Neuronal stem cell (in vitro differentiated cells): ENCODE data around the gene FHL2.

Experiments used
- DNase-seq: peaks from one replicate; pipeline ENCODE4 v3.0.0-alpha.2; 2013; ENCODE audit warnings: low spot score
- H2AFZ ChIP-seq: one replicate; pipeline ENCODE4 v1.6.1; 2013; ENCODE audit warnings: mild to moderate bottlenecking, low read length, inconsistent platforms
- H2AK5ac ChIP-seq: 2 replicates; pipeline ENCODE4 v1.6.1; 2013; ENCODE audit warnings: low read depth, mild to moderate bottlenecking, inconsistent platforms, low read length, moderate library complexity, mixed read lengths
- H2BK120ac ChIP-seq: 2 replicates; pipeline ENCODE4 v1.6.1; 2013; ENCODE audit warnings: low read depth, mild to moderate bottlenecking, inconsistent platforms, low read length, moderate library complexity, mixed read lengths
- H2BK12ac ChIP-seq: one replicate; pipeline ENCODE4 v1.6.1; 2013; ENCODE audit warnings: low read length, inconsistent platforms
- H2BK15ac ChIP-seq: 2 replicates; pipeline ENCODE4 v1.6.1; 2013; ENCODE audit warnings: mild to moderate bottlenecking, low read length, inconsistent platforms, mixed read lengths
- H2BK5ac ChIP-seq: one replicate; pipeline ENCODE4 v1.6.1; 2013; ENCODE audit warnings: inconsistent platforms, mild to moderate bottlenecking, low read length, moderate library complexity
- H3K14ac ChIP-seq: one replicate; pipeline ENCODE4 v1.6.1; 2013; ENCODE audit warnings: low read length, inconsistent platforms
- H3K18ac ChIP-seq: 2 replicates; pipeline ENCODE4 v1.6.1; 2013; ENCODE audit warnings: low read length, inconsistent platforms
- H3K23ac ChIP-seq: 2 replicates; pipeline ENCODE4 v1.6.1; 2013; ENCODE audit warnings: low read depth, mild to moderate bottlenecking, mixed read lengths, low read length, inconsistent platforms; ENCODE audit not compliant: poor library complexity
- H3K27ac ChIP-seq: replicated peaks from 3 replicates; pipeline ENCODE4 v1.5.1; 2013; ENCODE audit warnings: low read length, inconsistent platforms
- H3K27me3 ChIP-seq, 3 experiments: 2 replicates each; pipeline ENCODE4 v1.6.1; 2013; ENCODE audit warnings: low read length in 3 of 3, mild to moderate bottlenecking in 2 of 3, inconsistent platforms in 1 of 3, low read depth in 1 of 3, mixed read lengths in 1 of 3, moderate library complexity in 1 of 3; ENCODE audit not compliant: control insufficient read depth in 3 of 3, insufficient read depth in 3 of 3
- H3K36me3 ChIP-seq, 2 donors: replicated peaks in 1 of 2; 2 replicates each; pipeline ENCODE4 v1.6.1; 2013; ENCODE audit warnings: low read length in 2 of 2; ENCODE audit not compliant: control insufficient read depth in 2 of 2, insufficient read depth in 2 of 2
- H3K4ac ChIP-seq: 2 replicates; pipeline ENCODE4 v1.6.1; 2013; ENCODE audit warnings: inconsistent platforms, mild to moderate bottlenecking, low read length, moderate library complexity
- H3K4me1 ChIP-seq, 2 donors: 1 replicate in 1 of 2; 2 replicates in 1 of 2; pipeline ENCODE4 v1.6.1; 2013; ENCODE audit warnings: low read length in 2 of 2, low read depth in 1 of 2; ENCODE audit not compliant: control insufficient read depth in 2 of 2, insufficient read depth in 1 of 2
- H3K4me2 ChIP-seq: one replicate; pipeline ENCODE4 v1.6.1; 2013; ENCODE audit warnings: mild to moderate bottlenecking, low read length, inconsistent platforms; ENCODE audit not compliant: insufficient read depth, poor library complexity, severe bottlenecking
- H3K4me3 ChIP-seq, 2 donors: 2 replicates each; pipeline ENCODE4 v1.5.1; 2013; ENCODE audit warnings: low read length in 2 of 2, mild to moderate bottlenecking in 2 of 2, inconsistent platforms in 1 of 2, moderate library complexity in 1 of 2
- H3K79me1 ChIP-seq: one replicate; pipeline ENCODE4 v1.6.1; 2013; ENCODE audit warnings: low read depth, mild to moderate bottlenecking, inconsistent platforms, low read length, moderate library complexity
- H3K9ac ChIP-seq: one replicate; pipeline ENCODE4 v1.6.1; 2013; ENCODE audit warnings: mild to moderate bottlenecking, low read depth, low read length, inconsistent platforms; ENCODE audit not compliant: poor library complexity
- H3K9me3 ChIP-seq, 2 donors: replicated peaks in 1 of 2; 2 replicates each; pipeline versions ENCODE3 to v1.6.1; 2013; ENCODE audit warnings: low read length in 2 of 2, mild to moderate bottlenecking in 2 of 2, inconsistent platforms in 1 of 2, low read depth in 1 of 2, mixed read lengths in 1 of 2, moderate library complexity in 1 of 2; ENCODE audit not compliant: control insufficient read depth in 2 of 2, insufficient read depth in 1 of 2
- H4K8ac ChIP-seq: one replicate; pipeline ENCODE4 v1.6.1; 2013; ENCODE audit warnings: low read depth, mild to moderate bottlenecking, inconsistent platforms, low read length, moderate library complexity
- H4K91ac ChIP-seq: one replicate; pipeline ENCODE4 v1.6.1; 2013; ENCODE audit warnings: low read length, low read depth, mild to moderate bottlenecking, inconsistent platforms; ENCODE audit not compliant: poor library complexity
- WGBS, 2 donors: extraction: QIAGEN DNeasy Blood & Tissue Kit; methylation state at CpG; one replicate each; pipeline ENCODE4 v1.1.7; 2013; ENCODE audit warnings: missing lambda C conversion rate in 2 of 2, mixed read lengths in 1 of 2; ENCODE audit not compliant: insufficient read length in 2 of 2, insufficient replicate concordance in 1 of 2; ENCODE audit errors: extremely low coverage in 2 of 2; 5-methylcytosine and 5-hydroxymethylcytosine counted together

Gene FHL2

GRCh38 chr2:105365206-105365605 is 33.6 kb downstream of the FHL2 start:
- no CpG with 5 or more reads among the region's 3 CpGs for WGBS, 2 donors
- DNase-seq, result no peak
- peaks cover 1% of the 10 kb centered on the region for H3K79me1 ChIP-seq

DNA sequence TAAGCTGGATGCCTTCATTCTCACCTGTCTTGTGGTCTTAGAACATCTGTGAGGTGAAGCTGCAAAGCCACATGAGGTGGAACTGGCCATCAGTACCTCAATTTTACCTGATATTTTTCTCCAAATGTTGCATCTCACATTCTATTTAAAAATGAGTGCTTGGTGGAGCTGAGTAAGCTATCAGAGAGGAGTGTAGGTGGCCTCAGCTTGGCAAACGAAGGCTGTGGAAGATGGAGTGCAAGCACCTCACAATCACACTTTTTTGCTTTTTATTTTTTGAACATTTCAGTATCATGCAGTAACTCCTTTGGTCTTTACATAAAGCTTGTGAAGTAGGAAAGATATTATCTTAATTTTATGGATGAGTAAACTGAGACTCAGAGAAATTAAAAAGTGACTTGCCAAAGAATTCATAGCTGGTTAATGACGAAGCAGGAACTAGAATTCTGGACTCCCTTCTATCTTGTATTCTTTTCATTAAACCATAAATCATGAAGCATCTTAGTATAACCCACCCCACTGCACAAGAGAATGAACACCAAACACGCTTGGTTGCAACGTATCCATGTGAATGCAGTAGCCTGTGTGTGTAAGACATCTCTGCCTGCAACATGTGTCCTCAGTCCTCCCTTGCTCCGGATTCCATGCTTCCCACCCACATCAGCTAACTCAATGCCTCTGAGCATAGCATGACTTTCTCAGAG is 34.3 kb downstream of the FHL2 start:
- no peak overlapping the region for H2BK12ac ChIP-seq
- DNase-seq, result no peak
- no peak overlapping the region for H3K4me3 ChIP-seq
- H2AFZ ChIP-seq, result no peak overlapping the region
- no peak overlapping the region for H3K4ac ChIP-seq
- H3K4me1 ChIP-seq, result no peaks in the 10 kb centered on the region
- WGBS, 2 donors, result no CpG with 5 or more reads among the region's 5 CpGs
- H3K36me3 ChIP-seq, result peaks cover 20 to 86% of the 10 kb centered on the region in 2 donors
- no peak overlapping the region for H3K23ac ChIP-seq
- H3K27me3 ChIP-seq, result no peaks in the 10 kb centered on the region
- no peak overlapping the region for H2AK5ac ChIP-seq
- no peak overlapping the region for H3K4me2 ChIP-seq
- H3K27ac ChIP-seq, result no peak overlapping the region
- no peaks in the 10 kb centered on the region for H3K9me3 ChIP-seq
- no peak overlapping the region for H3K14ac ChIP-seq
- peaks cover 1% of the 10 kb centered on the region for H3K79me1 ChIP-seq
- H3K18ac ChIP-seq, result no peak overlapping the region
- H2BK15ac ChIP-seq, result no peak overlapping the region
- H2BK5ac ChIP-seq, result no peak overlapping the region
- no peak overlapping the region for H4K8ac ChIP-seq
- H4K91ac ChIP-seq, result no peak overlapping the region
- no peak overlapping the region for H3K9ac ChIP-seq
- no peak overlapping the region for H2BK120ac ChIP-seq

More at GRCh38 chr2:105365206-105365605, 33.6 kb downstream of the FHL2 start:
- no peaks in the 10 kb centered on the region for H3K27me3 ChIP-seq
- H2BK15ac ChIP-seq, result no peak overlapping the region
- H3K4me1 ChIP-seq, result no peaks in the 10 kb centered on the region
- peaks cover 18 to 87% of the 10 kb centered on the region in 2 donors for H3K36me3 ChIP-seq
- no peak overlapping the region for H4K91ac ChIP-seq
- no peak overlapping the region for H2BK120ac ChIP-seq
- H3K27ac ChIP-seq, result no peak overlapping the region
- H3K4ac ChIP-seq, result no peak overlapping the region
- H2BK5ac ChIP-seq, result no peak overlapping the region
- H3K9me3 ChIP-seq, result no peaks in the 10 kb centered on the region
- H3K23ac ChIP-seq, result no peak overlapping the region
- no peak overlapping the region for H2AFZ ChIP-seq
- no peak overlapping the region for H3K14ac ChIP-seq
- no peak overlapping the region for H3K4me3 ChIP-seq
- H2AK5ac ChIP-seq, result no peak overlapping the region
- no peak overlapping the region for H2BK12ac ChIP-seq
- H3K4me2 ChIP-seq, result no peak overlapping the region
- H3K18ac ChIP-seq, result no peak overlapping the region
- no peak overlapping the region for H4K8ac ChIP-seq
- no peak overlapping the region for H3K9ac ChIP-seq

- Histone ChIP-seq H3K36me3 (peaks cover 25 to 85% of the 10 kb centered on the region in 2 donors), H2BK15ac (no peak overlapping the region), H2BK5ac (no peak overlapping the region), H2AK5ac (no peak overlapping the region), H3K4ac (no peak overlapping the region), H3K27me3 (no peaks in the 10 kb centered on the region), H2BK120ac (no peak overlapping the region), H3K4me1 (no peaks in the 10 kb centered on the region), H3K27ac (no peak overlapping the region), H4K91ac (no peak overlapping the region), H4K8ac (no peak overlapping the region), H2BK12ac (no peak overlapping the region), H3K14ac (no peak overlapping the region), H3K4me3 (no peak overlapping the region), H3K23ac (no peak overlapping the region), H2AFZ (no peak overlapping the region), H3K18ac (no peak overlapping the region), H3K9me3 (no peaks in the 10 kb centered on the region), H3K79me1 (peaks cover 1% of the 10 kb centered on the region), H3K9ac (no peak overlapping the region), H3K4me2 (no peak overlapping the region)
- WGBS, 2 donors, result no CpG with 5 or more reads among the region's 15 CpGs
- DNase-seq, result no peak
Measured at GRCh38 chr2:105362862-105363591, 35.8 kb downstream of the FHL2 start.

GRCh38 chr2:105361102-105361889 is 37.6 kb downstream of the FHL2 start:
- H2BK15ac ChIP-seq, result no peak overlapping the region
- no peak overlapping the region for H2AK5ac ChIP-seq
- no peak overlapping the region for H2BK5ac ChIP-seq
- no peak overlapping the region for H4K8ac ChIP-seq
- no peak overlapping the region for H3K9ac ChIP-seq
- no peak overlapping the region for H2BK120ac ChIP-seq
- peaks cover 1% of the 10 kb centered on the region for H3K79me1 ChIP-seq
- peaks cover 22 to 87% of the 10 kb centered on the region in 2 donors for H3K36me3 ChIP-seq
- H3K27ac ChIP-seq, result no peak overlapping the region
- H3K4me3 ChIP-seq, result no peak overlapping the region
- no peak overlapping the region for H2BK12ac ChIP-seq
- peaks cover 0 to 16% of the 10 kb centered on the region in 2 donors for H3K9me3 ChIP-seq
- no peak overlapping the region for H3K14ac ChIP-seq
- H3K4me2 ChIP-seq, result no peak overlapping the region
- H3K23ac ChIP-seq, result no peak overlapping the region
- DNase-seq, result no peak
- no peaks in the 10 kb centered on the region for H3K4me1 ChIP-seq
- no peak overlapping the region for H3K4ac ChIP-seq
- H3K27me3 ChIP-seq, result no peaks in the 10 kb centered on the region
- WGBS, 2 donors, result no CpG with 5 or more reads among the region's 11 CpGs
- no peak overlapping the region for H3K18ac ChIP-seq
- no peak overlapping the region for H2AFZ ChIP-seq
- no peak overlapping the region for H4K91ac ChIP-seq
